KMS-11 (cell line): ENCODE data around the gene ISOC1.

Experiments
- H2AFZ ChIP-seq: fragments of 200-600 bp; sonication (generic); 2 replicates; pipeline ENCODE4 v1.6.1; 2016; ENCODE audit warnings: antibody characterized with exemption, mixed run types, low read depth
- H3K27ac ChIP-seq: fragments of 200-600 bp; sonication (generic); 2 replicates; pipeline ENCODE4 v1.6.1; 2016; ENCODE audit warnings: mild to moderate bottlenecking, mixed run types
- H3K27me3 ChIP-seq: fragments of 200-600 bp; sonication (generic); 2 replicates; pipeline ENCODE4 v1.6.1; 2017; ENCODE audit warnings: mild to moderate bottlenecking, low read depth, mixed run types, moderate library complexity; ENCODE audit not compliant: insufficient read depth
- H3K36me3 ChIP-seq: fragments of 200-600 bp; sonication (generic); 2 replicates; pipeline ENCODE4 v1.6.1; 2017; ENCODE audit warnings: mild to moderate bottlenecking, mixed run types; ENCODE audit not compliant: insufficient read depth
- H3K4me1 ChIP-seq: fragments of 200-600 bp; sonication (generic); 2 replicates; pipeline ENCODE4 v1.6.1; 2016; ENCODE audit warnings: mild to moderate bottlenecking, low read depth, mixed run types; ENCODE audit not compliant: poor library complexity, severe bottlenecking
- H3K4me2 ChIP-seq: fragments of 200-600 bp; sonication (generic); 2 replicates; pipeline ENCODE4 v1.7.0; 2016; ENCODE audit warnings: mild to moderate bottlenecking, mixed run types
- H3K4me3 ChIP-seq: fragments of 200-600 bp; sonication (generic); IDR thresholded peaks from 2 replicates; pipeline ENCODE4 v1.6.1; 2017; ENCODE audit warnings: low read depth, low read length, mixed read lengths; ENCODE audit not compliant: insufficient read depth
- H3K79me2 ChIP-seq: fragments of 200-600 bp; sonication (generic); 2 replicates; pipeline ENCODE4 v1.6.1; 2016; ENCODE audit warnings: low read depth, mixed run types; ENCODE audit not compliant: insufficient read depth
- H3K9ac ChIP-seq: fragments of 200-600 bp; sonication (generic); 2 replicates; pipeline ENCODE4 v1.6.1; 2016; ENCODE audit warnings: mild to moderate bottlenecking, mixed run types
- H4K20me1 ChIP-seq: fragments of 200-600 bp; sonication (generic); 2 replicates; pipeline ENCODE4 v1.6.1; 2016; ENCODE audit warnings: mild to moderate bottlenecking, mixed run types; ENCODE audit not compliant: insufficient read depth
- CTCF ChIP-seq: fragments of 200-600 bp; sonication (generic); conservative IDR thresholded peaks from 2 replicates; pipeline ENCODE4 v1.6.1; 2017; ENCODE audit warnings: low read depth, mild to moderate bottlenecking, antibody characterized with exemption, low read length, moderate library complexity, mixed read lengths

Gene ISOC1

GRCh38 chr5:129078660-129079059, 15.9 kb upstream of the ISOC1 start:
- Histone ChIP-seq H3K27me3 (no peaks in the 10 kb centered on the region), H3K79me2 (no peaks in the 10 kb centered on the region), H4K20me1 (no peaks in the 10 kb centered on the region), H3K9ac (no peak overlapping the region), H3K4me2 (no peak overlapping the region), H2AFZ (no peak overlapping the region), H3K36me3 (no peaks in the 10 kb centered on the region), H3K4me1 (no peaks in the 10 kb centered on the region), H3K4me3 (no peak overlapping the region), H3K27ac (no peak overlapping the region)
- TF ChIP-seq CTCF = no peak

GRCh38 chr5:129079496-129079895, 15.1 kb upstream of the ISOC1 start:
- H3K27ac ChIP-seq = no peak overlapping the region
- H3K79me2 ChIP-seq = no peaks in the 10 kb centered on the region
- no peak overlapping the region for H3K4me3 ChIP-seq
- no peaks in the 10 kb centered on the region for H3K4me1 ChIP-seq
- no peak overlapping the region for H2AFZ ChIP-seq
- H3K36me3 ChIP-seq = no peaks in the 10 kb centered on the region
- TF ChIP-seq CTCF = no peak
- no peak overlapping the region for H3K4me2 ChIP-seq
- H3K27me3 ChIP-seq = no peaks in the 10 kb centered on the region
- H4K20me1 ChIP-seq = no peaks in the 10 kb centered on the region
- no peak overlapping the region for H3K9ac ChIP-seq

- Histone ChIP-seq H4K20me1 (no peaks in the 10 kb centered on the region), H3K4me3 (no peak overlapping the region), H3K27ac (no peak overlapping the region), H2AFZ (no peak overlapping the region), H3K9ac (no peak overlapping the region), H3K36me3 (no peaks in the 10 kb centered on the region), H3K27me3 (no peaks in the 10 kb centered on the region), H3K4me1 (no peaks in the 10 kb centered on the region), H3K79me2 (no peaks in the 10 kb centered on the region), H3K4me2 (no peak overlapping the region)
- TF ChIP-seq CTCF = no peak
Measured at GRCh38 chr5:129080766-129081165, 13.8 kb upstream of the ISOC1 start.

- no peak overlapping the region for H3K9ac ChIP-seq
- no peaks in the 10 kb centered on the region for H3K79me2 ChIP-seq
- H2AFZ ChIP-seq = no peak overlapping the region
- no peak overlapping the region for H3K4me2 ChIP-seq
- H3K36me3 ChIP-seq = no peaks in the 10 kb centered on the region
- H3K4me1 ChIP-seq = no peaks in the 10 kb centered on the region
- TF ChIP-seq CTCF = no peak
- no peak overlapping the region for H3K4me3 ChIP-seq
- H4K20me1 ChIP-seq = no peaks in the 10 kb centered on the region
- no peak overlapping the region for H3K27ac ChIP-seq
- H3K27me3 ChIP-seq = no peaks in the 10 kb centered on the region
Measured at GRCh38 chr5:129082225-129083136, 12.1 kb upstream of the ISOC1 start.
